HL-60/S4 treated with phorbol 12-myristate 13-acetate at 8.2 ng/mL for 4 days and 3 days (cell line): ENCODE results near the gene SHLD1.

ENCODE experiments used
- in situ Hi-C: fragments of 300-500 bp; cut with MboI; formaldehyde crosslinking; loops from 2 replicates; pipeline ENCODE4 v1.15.0; 2022; ENCODE audit warnings: low sequenced_read_pairs

The SHLD1 gene

DNA sequence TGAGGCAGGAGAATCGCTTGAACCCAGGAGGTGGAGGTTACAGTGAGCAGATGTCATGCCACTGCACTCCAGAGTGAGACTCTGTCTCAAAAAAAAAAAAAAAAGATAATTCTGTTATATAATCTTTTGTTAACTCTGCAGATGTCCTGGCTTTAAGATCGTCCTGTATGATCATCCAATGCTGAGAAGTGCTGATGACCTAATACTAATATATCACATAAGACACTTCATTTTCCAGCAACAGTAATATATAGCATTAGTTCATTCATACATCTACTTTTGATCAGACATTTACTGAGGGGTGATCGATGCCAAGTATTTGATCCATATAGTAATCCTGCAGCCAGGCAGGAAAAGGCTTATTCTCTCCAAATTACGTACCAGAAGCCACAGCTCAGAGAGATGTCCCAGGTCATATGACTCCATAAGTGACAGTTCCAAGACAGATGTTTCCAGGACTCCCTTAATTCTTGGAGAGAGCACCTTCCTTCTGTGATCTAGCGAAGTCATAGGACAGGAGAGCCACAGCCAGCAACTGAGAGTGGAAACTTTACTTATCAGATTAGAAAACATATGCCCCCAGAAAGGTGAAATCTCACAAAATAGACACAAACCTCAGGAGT is 60.7 kb downstream of the SHLD1 start:
- in situ Hi-C loops = no loop called here

DNA sequence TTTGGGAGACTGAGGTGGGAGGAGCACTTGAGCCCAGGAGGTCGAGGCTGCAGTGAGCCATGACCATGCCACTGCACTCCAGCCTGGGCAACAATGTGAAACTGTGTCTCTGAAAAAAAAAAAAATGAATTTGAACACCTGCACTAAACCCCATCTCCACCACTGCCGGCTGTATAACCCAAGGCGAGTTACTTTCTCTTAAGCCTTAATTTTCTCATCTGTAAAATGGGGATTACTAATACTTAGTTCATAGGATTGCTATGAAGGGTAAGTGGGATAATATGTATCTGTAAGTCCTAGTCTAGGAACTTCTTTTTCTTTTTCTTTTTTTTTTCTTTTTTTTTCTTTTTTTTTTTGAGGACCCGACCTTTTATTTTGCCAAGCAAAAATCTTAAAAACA is 61.5 kb downstream of the SHLD1 start:
- in situ Hi-C loops = no loop called here

DNA sequence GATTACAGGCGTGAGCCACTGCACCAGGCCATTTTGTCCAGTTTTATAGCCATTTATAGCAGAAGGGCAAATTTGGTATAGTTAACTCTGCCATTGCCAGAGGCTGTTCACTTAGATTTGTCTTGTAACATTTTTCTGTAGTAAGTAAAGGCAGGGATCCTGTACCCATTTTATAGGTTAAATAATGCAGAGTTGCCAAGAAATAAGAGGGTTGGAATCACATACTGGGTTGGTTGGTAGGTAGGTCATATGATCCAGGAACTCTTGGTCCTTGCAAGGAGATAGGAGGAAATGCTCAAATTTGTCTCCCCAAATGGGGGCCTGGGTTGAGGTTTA is 68.1 kb downstream of the SHLD1 start:
- in situ Hi-C loops = no loop called here

DNA sequence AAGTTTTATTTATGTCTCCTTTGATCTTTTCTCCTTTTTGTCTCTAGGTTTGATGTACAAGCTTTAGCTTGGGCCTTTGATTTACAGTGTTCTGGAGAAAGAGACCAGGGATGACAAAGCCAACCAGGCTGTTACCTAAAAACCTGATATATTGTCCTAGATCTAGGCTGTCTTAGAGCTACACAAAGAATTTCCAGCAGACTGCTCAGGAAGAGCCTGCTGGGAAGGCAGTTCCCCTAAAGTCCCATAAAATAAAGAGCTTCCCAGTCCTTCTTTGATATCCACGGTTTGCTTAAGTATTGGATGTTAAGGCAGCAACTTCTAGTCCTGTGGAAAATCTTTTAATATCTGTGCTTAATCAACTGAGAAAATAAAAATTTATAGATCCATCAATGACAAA is 70.5 kb downstream of the SHLD1 start:
- in situ Hi-C loops = no loop called here

DNA sequence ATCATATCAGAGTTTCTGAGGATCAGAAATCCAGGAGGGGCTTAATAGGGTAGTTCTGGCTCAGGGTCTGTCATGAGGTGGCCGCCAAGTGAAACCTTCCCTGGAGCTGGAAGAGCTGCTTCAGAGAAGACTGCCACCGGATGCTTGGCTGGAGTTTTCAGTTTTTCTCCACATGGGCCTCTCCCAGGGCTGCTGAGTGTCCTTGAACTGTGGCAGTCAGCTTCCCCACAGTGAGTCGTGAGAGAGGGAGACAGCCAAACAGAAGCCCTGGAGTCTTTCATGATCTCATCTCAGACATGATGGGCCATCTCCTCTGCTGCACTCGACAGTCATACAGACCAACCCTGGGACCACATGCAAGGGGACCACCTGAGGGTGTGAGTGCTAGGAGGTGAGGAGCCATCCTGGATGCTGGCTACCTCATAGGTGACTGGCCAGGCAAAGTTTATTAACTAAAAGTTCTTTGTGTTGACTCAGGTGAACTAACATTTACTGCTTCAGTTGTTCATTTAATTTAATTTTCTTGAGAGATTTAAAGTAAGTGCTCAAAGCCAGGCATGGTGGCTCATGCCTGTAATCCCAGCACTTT is 71.5 kb downstream of the SHLD1 start:
- in situ Hi-C loops = no loop called here

DNA sequence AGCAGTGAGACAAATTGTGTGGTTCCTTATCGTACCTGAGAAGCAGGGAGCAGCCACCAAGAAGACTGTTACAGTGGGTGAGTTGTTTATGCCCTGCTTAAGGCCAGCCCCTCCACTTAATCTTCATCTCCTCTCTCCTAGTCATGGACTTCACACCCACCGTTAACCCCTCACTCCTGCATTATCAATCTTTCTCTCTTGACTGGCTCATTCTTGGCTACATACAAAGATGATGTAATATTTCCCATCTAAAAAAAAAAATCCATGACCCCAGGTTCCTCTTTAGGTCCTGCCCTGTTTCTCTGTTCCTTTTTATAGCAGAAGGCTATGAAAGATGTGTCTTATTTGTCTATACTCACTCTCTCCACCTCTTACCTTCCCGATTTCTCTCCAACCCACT is 72.4 kb downstream of the SHLD1 start:
- in situ Hi-C loops = no loop called here

DNA sequence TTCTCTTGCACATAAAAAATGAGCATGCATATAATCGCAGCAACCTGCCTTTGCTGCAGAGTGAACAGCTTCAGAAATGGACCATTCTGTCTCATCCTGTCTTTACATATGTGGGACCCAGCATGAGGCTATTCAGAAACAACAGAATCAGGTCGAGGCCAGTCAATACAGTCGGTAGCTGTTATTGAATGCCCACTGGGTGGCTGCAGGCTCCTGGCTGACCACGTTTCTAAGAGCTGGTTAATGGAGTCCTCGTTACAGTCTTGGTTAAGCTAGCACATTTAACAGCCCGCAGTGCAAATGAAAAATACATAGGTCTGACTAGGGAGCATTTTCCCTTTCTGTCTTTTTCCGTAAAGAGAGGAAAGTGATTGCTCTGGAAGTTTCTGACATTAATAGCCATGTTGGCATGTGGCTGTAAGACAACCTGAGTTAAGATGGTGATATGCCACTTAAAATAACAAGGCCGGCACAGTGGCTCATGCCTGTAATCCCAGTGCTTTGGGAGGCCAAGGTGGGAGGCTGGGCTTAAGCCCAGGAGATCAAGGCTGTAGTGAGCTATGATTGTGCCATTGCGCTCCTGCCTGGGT is 75.0 kb downstream of the SHLD1 start:
- in situ Hi-C loops = no loop called here

DNA sequence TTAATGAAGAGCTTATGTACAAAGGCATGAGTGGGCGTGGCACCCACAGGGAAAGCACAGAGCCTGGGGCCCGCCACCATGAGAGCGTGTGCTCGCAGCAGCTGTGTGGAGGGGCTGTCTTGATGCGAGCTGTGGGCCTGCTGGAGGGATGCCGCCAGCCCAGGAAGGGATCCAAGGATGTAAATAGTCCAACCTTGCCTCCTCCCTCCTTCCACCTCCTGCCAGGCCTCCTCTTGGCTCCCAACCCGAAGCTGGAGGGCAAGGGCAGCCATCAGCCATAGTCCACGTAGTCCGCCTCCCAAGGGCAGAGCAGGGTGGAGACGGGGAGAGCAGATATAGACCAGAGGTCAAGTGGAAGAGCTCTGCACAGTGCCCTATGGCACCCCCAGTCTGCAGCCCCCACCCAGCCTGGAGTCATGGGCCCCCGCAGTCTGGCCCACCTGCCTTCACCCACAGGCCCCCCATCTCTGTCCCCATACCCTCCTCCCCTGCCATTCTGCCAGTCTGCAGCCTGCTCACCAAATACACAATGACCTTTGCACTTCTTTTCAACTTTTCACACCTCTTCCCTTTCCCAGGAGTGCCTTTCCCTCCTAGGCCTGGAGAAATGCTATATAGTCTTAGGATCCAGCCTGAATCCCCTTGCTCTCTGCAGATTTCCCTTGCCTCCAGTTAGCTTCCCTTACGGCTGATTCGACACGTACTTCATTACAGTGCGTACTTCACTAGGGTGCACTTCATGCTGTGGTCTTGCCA is 77.1 kb downstream of the SHLD1 start:
- in situ Hi-C loops = no loop called here

DNA sequence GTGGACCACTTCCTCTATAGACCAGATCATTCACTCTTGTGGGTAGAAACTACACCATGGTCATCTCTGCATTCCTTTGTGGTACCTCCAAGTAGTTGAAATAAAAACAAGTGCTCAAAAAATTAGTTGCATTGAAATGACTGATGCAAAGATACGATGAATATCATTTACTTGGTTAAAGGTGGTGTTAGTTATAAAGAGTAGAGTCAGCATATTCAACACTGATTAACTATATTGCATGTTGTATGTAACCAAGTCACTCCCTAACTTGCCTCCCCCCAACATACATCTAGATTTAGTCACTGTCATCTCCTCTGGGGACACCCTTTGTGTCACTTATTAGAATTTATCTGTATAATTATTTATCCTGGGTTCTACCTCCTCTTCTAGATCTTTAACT is 77.7 kb downstream of the SHLD1 start:
- in situ Hi-C loops = no loop called here

DNA sequence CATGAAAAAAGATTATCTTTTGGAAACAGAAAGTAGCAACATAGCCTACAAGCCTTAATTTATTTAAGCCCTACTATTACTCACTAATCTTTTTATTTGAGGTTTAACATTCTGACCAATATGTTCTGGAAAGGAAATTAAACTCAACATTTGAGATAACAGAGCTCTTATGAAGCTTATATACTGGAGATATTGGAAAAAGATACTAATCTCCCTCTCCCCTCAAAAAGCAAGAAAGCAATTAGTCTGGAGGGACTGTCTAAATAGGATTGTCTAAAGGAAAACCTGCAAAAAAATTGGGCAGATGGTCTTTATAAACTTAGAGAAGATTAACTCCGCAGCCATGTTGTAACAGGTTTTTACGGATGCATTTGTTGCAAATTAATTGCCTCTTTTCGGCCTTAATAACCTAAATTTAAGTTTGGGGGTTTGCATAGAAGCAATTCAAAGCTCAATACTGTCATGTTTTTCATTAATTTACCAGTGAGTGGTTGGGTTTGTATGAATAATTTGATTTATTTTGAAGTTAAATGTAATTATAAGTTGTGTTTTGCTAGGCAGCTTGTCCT is 79.1 kb downstream of the SHLD1 start:
- in situ Hi-C loops = no loop called here

DNA sequence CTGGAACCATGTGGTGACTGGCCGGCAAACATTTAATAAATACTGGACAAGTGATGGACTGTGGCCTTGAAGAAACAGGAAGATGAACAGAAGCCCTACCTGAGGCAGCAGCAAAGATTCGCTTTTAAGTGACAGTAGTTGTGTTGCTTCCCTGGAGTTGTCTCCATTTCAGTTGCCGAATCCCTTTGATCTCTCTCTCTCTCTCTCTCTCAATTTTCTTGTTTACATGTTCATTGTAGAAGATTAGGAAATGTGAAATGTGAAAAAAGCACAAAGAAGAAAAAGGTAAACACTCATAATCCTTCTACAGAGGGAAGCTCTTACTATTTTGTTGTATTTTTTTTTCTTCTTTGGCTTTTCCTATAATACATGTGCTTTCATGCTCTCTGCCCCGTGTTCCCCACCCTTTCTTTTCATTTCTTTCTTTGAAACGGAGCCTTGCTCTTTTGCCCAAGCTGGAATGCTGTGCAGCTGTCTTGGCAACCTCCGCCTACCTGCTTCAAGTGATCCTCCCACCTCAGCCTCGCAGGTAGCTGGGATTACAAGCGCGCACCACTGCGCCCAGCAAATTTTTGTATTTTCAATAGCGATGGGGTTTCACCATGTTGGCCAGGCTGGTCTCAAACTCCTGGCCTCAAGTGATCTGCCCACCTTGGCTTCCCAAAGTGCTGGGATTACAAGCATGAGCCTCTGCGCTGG is 81.5 kb downstream of the SHLD1 start:
- in situ Hi-C loops = no loop called here

DNA sequence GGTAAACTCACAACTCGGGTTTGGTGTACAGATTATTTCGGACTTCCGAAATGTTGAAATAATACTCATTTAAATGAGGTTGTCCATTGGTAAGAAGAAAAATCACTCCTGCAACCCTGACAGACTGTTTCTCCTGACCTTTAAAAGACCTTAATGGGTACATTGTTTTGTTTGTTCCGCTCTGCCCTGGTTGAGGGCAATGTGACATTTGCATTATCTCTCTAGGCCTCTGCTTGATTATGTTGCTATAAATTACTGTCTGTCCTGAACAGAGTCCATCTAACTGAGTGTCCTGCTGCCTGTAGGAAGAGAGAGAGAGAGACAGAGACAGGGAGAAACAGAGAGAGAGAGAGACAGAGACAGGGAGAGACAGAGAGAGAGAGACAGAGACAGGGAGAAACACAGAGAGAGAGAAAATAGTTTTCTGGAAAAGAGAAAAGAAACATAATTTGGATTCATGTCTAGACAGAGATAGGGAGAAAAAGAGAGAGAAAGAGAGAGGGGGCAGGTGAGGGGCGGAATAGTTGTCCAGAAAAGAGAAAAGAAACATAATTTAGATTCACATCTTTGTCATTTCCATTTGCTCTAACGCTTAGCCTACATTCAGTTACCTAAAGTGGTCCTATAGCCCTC is 83.2 kb downstream of the SHLD1 start:
- in situ Hi-C loops = no loop called here

DNA sequence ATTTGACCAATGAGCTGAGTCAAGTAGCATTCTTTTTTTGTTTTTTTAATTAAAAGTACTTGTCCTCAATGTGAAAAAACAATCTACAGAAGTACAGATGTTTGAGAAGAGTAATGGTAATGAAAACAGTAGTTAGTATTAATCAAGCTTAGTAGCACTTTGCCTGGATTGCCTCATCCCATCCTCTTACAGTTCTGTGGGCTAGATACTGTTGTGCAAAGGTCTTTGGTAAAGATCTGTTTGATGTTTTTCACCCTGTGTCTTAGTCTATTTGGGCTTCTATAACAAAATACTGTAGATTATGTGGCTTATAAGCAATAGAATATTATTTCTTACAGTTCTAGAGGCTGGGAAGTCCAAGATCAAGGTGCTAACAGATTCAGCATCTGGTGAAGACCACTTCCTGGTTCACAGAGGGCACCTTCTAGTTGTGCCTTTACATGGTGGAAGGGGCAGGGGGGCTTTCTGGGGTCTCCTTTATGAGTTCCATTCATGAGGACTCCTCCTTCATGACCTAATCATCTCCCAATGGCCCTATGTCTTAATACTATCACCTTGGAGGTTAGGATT is 84.3 kb downstream of the SHLD1 start:
- in situ Hi-C loops = no loop called here

DNA sequence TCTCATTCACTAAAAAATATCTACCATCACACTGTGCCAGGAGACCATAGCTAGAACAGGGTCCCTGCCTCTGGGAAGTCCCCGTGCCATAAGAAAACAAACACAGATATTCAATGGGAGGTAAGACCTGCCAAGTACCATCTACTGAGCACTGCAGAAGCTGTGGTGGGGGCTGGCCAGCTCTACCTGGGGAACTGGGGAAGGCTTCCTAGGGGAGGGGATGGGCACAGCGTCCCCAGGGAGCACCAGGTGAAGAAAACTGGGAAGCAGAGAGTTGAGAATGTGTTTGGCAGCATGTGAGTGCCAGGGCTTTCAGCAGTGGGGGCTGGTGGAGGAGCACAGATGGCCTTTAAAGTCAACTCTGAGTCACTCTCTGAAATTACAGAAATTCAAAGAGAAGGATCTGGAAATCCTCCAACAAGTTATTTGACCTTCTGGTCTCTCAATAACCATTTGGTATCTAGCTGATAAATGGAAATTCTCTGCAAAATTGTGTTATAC is 85.2 kb downstream of the SHLD1 start:
- in situ Hi-C loops = no loop called here

DNA sequence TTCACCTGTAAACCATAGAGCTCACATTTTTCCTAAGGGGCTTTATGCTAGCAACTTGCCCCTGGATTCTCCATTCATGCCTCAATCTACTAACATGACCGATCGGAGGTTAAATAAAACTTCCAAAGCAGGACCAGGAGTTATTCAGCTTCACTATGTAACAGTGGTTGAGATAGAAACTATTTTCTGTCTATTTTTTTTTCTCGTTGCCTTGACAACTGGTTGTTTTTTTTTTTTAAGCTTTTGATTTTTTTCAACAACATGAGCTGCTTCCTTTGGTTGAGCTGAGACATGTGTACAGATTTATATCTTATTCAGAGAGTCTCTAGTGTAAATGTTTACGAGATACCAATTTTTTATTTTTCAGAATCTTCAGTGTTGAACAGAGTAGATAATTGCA is 85.7 kb downstream of the SHLD1 start:
- in situ Hi-C loops = no loop called here

DNA sequence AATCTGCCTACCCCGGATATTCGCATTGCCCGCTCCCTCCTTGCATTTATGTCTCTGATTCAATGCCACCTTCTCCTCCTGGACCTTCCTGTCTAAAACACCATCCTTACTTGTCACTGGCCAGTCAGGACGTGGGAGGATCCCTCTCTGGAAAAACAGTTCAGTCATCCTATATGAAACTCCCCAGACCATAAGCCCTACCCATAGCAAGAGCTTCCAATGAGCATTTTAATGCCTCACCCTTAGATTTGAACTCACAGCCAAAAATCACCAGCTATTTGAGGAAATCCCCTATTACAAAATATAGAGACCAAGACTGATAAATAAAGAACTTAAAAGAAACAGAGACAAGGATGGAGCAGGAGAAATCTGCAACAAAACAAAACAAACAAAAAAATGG is 86.4 kb downstream of the SHLD1 start:
- in situ Hi-C loops = no loop called here

DNA sequence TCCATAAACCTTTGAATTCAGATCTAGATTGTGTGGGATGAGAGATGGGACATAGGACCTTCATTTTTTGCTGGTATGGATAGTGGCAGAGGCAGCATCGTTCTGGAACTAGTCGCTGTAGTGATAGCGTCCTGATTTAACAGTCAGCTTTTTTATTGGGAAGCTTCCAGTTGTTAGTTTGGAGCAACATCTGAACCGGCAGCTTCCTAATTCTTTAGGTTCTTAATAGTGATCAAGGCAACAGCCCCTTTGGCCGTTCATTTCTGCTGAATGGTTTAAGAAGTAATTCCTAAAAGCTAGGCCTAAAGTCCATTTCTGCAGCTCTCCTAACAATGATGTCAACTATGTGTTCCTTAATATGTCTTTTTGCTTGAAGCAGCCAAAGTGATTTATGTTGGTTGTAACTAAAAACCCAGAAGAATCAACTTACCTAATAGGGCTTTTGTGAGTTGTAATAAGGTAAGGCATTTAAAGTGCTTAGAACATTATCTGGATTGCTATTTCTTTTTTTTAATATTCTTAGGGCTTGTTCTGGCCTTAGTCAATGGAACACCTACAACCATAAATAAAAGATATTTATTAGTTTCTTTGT is 90.3 kb downstream of the SHLD1 start:
- in situ Hi-C loops = no loop called here

DNA sequence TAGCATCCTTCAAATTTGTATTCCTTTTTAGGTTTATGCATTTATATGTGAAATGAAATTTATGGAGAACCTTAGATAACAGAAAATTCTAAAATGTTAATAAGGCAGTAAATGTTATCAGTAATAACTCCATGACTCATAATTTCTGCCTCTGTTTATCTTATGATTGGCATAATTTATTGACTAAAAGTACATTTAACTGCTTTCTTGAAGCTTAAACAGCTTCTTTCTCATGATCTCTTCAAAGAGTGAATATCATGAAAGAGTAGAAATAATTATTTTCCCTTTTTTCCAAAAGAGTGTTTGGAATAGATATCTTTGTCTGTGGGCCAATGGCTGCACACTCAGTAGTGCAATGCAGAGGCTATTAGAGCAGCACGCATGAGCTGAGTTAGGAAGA is 91.3 kb downstream of the SHLD1 start:
- in situ Hi-C loops = no loop called here

DNA sequence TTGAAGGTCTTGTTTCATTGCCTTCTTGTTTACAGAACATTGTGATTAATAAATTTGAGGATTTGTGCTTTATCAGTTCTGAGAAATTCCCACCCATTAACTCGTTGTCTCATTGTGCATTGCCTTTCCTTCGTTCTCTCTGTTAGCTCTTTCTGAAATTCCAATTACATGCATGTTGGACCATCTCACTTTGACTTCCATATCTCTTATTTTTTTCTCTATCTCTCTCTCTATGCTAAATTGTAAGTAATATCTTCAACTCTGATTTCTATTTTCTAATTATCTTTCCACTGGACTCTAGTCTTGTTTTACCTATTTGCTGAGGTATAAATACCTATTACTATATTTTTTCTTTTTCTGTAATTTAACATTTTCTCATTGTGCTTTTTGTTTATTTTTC is 92.3 kb downstream of the SHLD1 start:
- in situ Hi-C loops = no loop called here

DNA sequence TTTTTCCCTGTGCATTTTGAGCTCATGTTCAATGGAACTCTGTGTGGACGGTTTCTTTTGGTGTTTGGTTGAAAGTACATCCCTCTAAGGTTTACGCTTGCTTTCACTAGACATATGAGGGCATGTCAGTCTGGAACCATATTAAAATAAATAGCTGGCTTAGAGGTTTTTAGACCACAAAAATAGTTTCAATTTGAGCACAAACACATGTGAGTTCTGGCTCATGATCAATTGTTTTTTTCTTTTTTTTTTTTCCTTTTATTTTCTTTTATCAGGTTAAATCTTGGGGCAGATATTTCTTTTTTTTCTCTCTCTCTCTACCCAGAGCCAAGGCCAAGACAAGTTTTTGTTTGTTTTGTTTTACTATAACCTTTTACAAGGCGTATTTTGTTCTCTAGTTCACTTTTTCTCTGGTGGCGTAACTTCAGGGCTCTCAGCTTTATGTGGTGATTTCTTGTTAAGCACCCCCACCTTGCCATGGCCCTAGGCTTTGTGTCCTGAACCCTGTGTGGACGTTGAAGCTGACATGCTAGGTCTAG is 92.9 kb downstream of the SHLD1 start:
- in situ Hi-C loops = no loop called here
